Liver (tissue), 9 donors: ENCODE results near the gene ZNF766. TPM values are rescaled to one million over a fixed set of nuclear protein-coding genes. Genes with fewer than 3 reads are reported as not detected.

ENCODE experiments used
- DNase-seq: peaks from one replicate; pipeline ENCODE4 v3.0.0-alpha.2; 2017; ENCODE audit warnings: low spot score
- H3K27ac ChIP-seq, 2 donors: one replicate each; pipeline ENCODE4 v1.7.0; 2013; ENCODE audit warnings: inconsistent platforms in 2 of 2, low read length in 2 of 2, control low read depth in 1 of 2, low read depth in 1 of 2, mild to moderate bottlenecking in 1 of 2
- H3K27me3 ChIP-seq, 4 donors: one replicate each; pipeline versions ENCODE4 v1.6.1 to v1.7.0; 2013; ENCODE audit warnings: low read length in 3 of 4, inconsistent platforms in 1 of 4, mild to moderate bottlenecking in 1 of 4, moderate library complexity in 1 of 4; ENCODE audit not compliant: control insufficient read depth in 4 of 4, insufficient read depth in 4 of 4
- H3K36me3 ChIP-seq, 4 donors: one replicate each; pipeline versions ENCODE4 v1.6.1 to v1.7.0; 2013; ENCODE audit warnings: low read length in 3 of 4, mild to moderate bottlenecking in 3 of 4, low read depth in 1 of 4, moderate library complexity in 1 of 4; ENCODE audit not compliant: control insufficient read depth in 4 of 4, insufficient read depth in 3 of 4
- H3K4me1 ChIP-seq, 4 donors: one replicate each; pipeline versions ENCODE4 v1.6.1 to v1.7.0; 2013; ENCODE audit warnings: low read length in 3 of 4, mild to moderate bottlenecking in 3 of 4, moderate library complexity in 1 of 4; ENCODE audit not compliant: control insufficient read depth in 4 of 4, insufficient read depth in 4 of 4
- H3K4me3 ChIP-seq, 3 donors: one replicate each; pipeline versions ENCODE4 v1.6.1 to v1.7.0; 2013; ENCODE audit warnings: low read length in 3 of 3, control low read depth in 1 of 3, low read depth in 1 of 3, mild to moderate bottlenecking in 1 of 3
- H3K9ac ChIP-seq, 2 donors: one replicate each; pipeline ENCODE4 v1.7.0; 2013; ENCODE audit warnings: low read length in 2 of 2, mild to moderate bottlenecking in 2 of 2, moderate library complexity in 2 of 2, control low read depth in 1 of 2, low read depth in 1 of 2
- H3K9me3 ChIP-seq, 4 donors: one replicate each; pipeline versions ENCODE4 v1.6.1 to v1.7.0; 2013; ENCODE audit warnings: low read length in 3 of 4; ENCODE audit not compliant: control insufficient read depth in 4 of 4
- EGR1 ChIP-seq, 2 donors: IDR thresholded peaks; 2 replicates each; pipeline ENCODE4 v1.6.1; 2016 to 2018; ENCODE audit warnings: antibody characterized with exemption in 2 of 2, low read depth in 2 of 2
- FOXA1 ChIP-seq: IDR thresholded peaks from 2 replicates; pipeline ENCODE4 v1.6.1; 2016; ENCODE audit warnings: antibody characterized with exemption
- FOXA2 ChIP-seq: IDR thresholded peaks from 2 replicates; pipeline ENCODE4 v1.6.1; 2016; ENCODE audit warnings: antibody characterized with exemption
- GABPA ChIP-seq, 2 donors: IDR thresholded peaks in 1 of 2; conservative IDR thresholded peaks in 1 of 2; 2 replicates each; pipeline ENCODE4 v1.6.1; 2016; ENCODE audit warnings: antibody characterized with exemption in 2 of 2, mild to moderate bottlenecking in 1 of 2, moderate library complexity in 1 of 2
- HNF4A ChIP-seq, 2 donors: conservative IDR thresholded peaks; 2 replicates each; pipeline ENCODE4 v1.6.1; 2016; ENCODE audit warnings: antibody characterized with exemption in 2 of 2, mild to moderate bottlenecking in 2 of 2
- HNF4G ChIP-seq: IDR thresholded peaks from 2 replicates; pipeline ENCODE4 v1.6.1; 2016; ENCODE audit warnings: antibody characterized with exemption
- JUND ChIP-seq, 2 donors: IDR thresholded peaks; 2 replicates each; pipeline ENCODE4 v1.6.1; 2016; ENCODE audit warnings: antibody characterized with exemption in 2 of 2
- NR2F2 ChIP-seq: IDR thresholded peaks from 2 replicates; pipeline ENCODE4 v1.6.1; 2016; ENCODE audit warnings: antibody characterized with exemption
- RAD21 ChIP-seq, 2 donors: IDR thresholded peaks; 2 replicates each; pipeline ENCODE4 v1.6.1; 2016; ENCODE audit warnings: antibody characterized with exemption in 2 of 2, mild to moderate bottlenecking in 2 of 2
- RXRA ChIP-seq, 2 donors: IDR thresholded peaks; 2 replicates each; pipeline ENCODE4 v1.6.1; 2017 to 2018; ENCODE audit warnings: antibody characterized with exemption in 2 of 2, mild to moderate bottlenecking in 1 of 2
- SP1 ChIP-seq: IDR thresholded peaks from 2 replicates; pipeline ENCODE4 v1.6.1; 2018; ENCODE audit warnings: antibody characterized with exemption, mild to moderate bottlenecking
- TAF1 ChIP-seq: conservative IDR thresholded peaks from 2 replicates; pipeline ENCODE4 v1.6.1; 2016; ENCODE audit warnings: antibody characterized with exemption, mild to moderate bottlenecking
- YY1 ChIP-seq: IDR thresholded peaks from 2 replicates; pipeline ENCODE4 v1.6.1; 2016; ENCODE audit warnings: antibody characterized with exemption, mild to moderate bottlenecking
- WGBS: extraction: QIAGEN DNeasy Blood & Tissue Kit; methylation state at CpG from one replicate; pipeline ENCODE4 v1.1.7; 2013; 5-methylcytosine and 5-hydroxymethylcytosine counted together
- polyA plus RNA-seq, 2 donors: library from polyadenylated mRNA; stranded (reverse) in 1 of 2; unstranded in 1 of 2; fragments of 200-250 nt in 1 of 2; fragments of >200 nt in 1 of 2; fragmentation: Nextera tagmentation in 1 of 2; extraction: Ambion mirVana in 1 of 2; gene quantifications; one replicate each; pipeline versions ENCODE4 v1.2.1 to v1.2.3, GENCODE V29; 2013 to 2015
- total RNA-seq, 2 donors: library from RNA; depleted of rRNA; stranded (reverse); fragments of >200 nt; gene quantifications; one replicate each; pipeline ENCODE4 v1.2.3, GENCODE V29; 2014
- TF ChIP-seq, protein P1 (sequence below): IDR thresholded peaks from 2 replicates; pipeline ENCODE4 v1.6.1; 2016; ENCODE audit warnings: antibody characterized with exemption
- TF ChIP-seq, protein P2 (sequence below): IDR thresholded peaks from 2 replicates; pipeline ENCODE4 v1.6.1; 2016; ENCODE audit warnings: antibody characterized with exemption, mild to moderate bottlenecking
- TF ChIP-seq, protein P3 (sequence below): IDR thresholded peaks from 2 replicates; pipeline ENCODE4 v1.6.1; 2016; ENCODE audit warnings: antibody characterized with exemption
- TF ChIP-seq, protein P4 (sequence below): IDR thresholded peaks from 2 replicates; pipeline ENCODE4 v1.6.1; 2016; ENCODE audit warnings: antibody characterized with exemption
- TF ChIP-seq, protein P5 (sequence below): fragments of 150-350 bp; IDR thresholded peaks from 2 replicates; pipeline ENCODE4 v1.5.1; 2017; ENCODE audit warnings: improper control_type of control experiment, low read depth, low read length; ENCODE audit not compliant: missing input control
- donor health status: healthy.
- donor health status: healthy.
- donor health status: healthy.
- donor health status: healthy.
- donor health status: healthy.

The ZNF766 gene
- 1 to 10 TPM; 4.0 to 4.9 TPM for total RNA-seq
- 1 to 10 TPM; 1.6 to 3.5 TPM for polyA plus RNA-seq

DNA sequence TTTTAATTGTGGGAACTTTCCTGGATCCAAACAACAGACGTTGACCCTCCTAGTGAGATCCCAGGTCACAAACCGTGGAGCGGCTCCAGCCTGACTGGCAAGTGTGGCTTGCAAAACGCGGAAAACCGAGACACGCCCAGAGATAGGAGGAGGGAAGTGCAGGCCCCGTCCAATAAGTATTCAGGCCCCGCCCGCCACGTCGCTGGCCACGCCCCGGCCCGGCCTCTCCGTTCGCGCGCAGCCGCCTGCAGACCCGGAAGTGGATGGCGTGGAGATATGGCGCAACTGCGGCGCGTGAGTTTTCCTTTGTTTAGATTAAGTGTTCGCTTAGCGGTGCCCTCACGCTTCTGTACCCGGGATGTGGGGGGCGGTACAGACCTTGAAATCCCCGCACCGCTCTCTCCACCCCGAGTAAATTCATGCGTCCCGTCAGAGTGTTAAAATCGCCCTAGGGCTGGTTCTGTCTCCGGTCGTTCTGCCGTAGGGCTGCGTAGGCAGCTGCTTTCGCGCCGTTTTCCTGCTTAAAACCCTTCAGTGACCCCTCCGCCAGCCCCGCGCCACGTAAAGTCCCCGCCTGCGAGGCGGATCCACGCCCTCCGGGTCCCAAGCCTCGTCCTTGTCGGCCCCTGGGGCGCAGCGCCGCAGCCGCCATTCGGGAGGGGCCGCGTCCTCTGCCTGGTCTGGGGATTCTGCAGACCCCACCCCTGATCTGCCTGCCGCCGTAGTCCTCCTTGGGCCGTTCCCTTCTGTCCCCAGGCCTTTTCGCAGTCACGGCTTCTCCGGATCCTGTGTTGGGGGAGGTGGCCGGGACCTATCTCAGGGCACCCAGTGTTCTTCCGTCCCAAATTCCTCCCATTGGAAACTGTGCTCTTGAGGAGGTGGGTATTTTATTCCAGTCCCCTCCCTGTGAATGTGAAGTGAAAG is at the start of gene ZNF766:
ZNF766 (plus strand) TSS at position 250 of the 924 bp plus-strand sequence; CDS start at position 277, 27 bp downstream.
- under 1% methylated on average over 70 of the region's 70 CpGs for WGBS
- TF ChIP-seq, protein P1, sequence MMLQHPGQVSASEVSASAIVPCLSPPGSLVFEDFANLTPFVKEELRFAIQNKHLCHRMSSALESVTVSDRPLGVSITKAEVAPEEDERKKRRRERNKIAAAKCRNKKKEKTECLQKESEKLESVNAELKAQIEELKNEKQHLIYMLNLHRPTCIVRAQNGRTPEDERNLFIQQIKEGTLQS = no peak
- TF ChIP-seq NR2F2 (peak; percentile 46), YY1 (peak; percentile 47), GABPA (IDR thresholded peaks at IDR 0.05 in 1 of 2, conservative IDR thresholded peaks at IDR 0.05 in 1 of 2) (peak in 1 of 2 donors; percentile 85), FOXA1 (no peak), HNF4G (no peak), TAF1 (no peak), JUND (IDR thresholded peaks at IDR 0.05) (no peak), RXRA (IDR thresholded peaks at IDR 0.05) (peak in 1 of 2 donors; percentile 31), RAD21 (IDR thresholded peaks at IDR 0.05) (no peak), FOXA2 (no peak), SP1 (peak; percentile 68), HNF4A (conservative IDR thresholded peaks at IDR 0.05) (peak in 1 of 2 donors; percentile 31), EGR1 (IDR thresholded peaks at IDR 0.05; ENCODE audit: low read depth in 2 of 2) (peak in 1 of 2 donors; percentile 38)
- TF ChIP-seq, protein P2, sequence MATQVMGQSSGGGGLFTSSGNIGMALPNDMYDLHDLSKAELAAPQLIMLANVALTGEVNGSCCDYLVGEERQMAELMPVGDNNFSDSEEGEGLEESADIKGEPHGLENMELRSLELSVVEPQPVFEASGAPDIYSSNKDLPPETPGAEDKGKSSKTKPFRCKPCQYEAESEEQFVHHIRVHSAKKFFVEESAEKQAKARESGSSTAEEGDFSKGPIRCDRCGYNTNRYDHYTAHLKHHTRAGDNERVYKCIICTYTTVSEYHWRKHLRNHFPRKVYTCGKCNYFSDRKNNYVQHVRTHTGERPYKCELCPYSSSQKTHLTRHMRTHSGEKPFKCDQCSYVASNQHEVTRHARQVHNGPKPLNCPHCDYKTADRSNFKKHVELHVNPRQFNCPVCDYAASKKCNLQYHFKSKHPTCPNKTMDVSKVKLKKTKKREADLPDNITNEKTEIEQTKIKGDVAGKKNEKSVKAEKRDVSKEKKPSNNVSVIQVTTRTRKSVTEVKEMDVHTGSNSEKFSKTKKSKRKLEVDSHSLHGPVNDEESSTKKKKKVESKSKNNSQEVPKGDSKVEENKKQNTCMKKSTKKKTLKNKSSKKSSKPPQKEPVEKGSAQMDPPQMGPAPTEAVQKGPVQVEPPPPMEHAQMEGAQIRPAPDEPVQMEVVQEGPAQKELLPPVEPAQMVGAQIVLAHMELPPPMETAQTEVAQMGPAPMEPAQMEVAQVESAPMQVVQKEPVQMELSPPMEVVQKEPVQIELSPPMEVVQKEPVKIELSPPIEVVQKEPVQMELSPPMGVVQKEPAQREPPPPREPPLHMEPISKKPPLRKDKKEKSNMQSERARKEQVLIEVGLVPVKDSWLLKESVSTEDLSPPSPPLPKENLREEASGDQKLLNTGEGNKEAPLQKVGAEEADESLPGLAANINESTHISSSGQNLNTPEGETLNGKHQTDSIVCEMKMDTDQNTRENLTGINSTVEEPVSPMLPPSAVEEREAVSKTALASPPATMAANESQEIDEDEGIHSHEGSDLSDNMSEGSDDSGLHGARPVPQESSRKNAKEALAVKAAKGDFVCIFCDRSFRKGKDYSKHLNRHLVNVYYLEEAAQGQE = no peak
- TF ChIP-seq, protein P3, sequence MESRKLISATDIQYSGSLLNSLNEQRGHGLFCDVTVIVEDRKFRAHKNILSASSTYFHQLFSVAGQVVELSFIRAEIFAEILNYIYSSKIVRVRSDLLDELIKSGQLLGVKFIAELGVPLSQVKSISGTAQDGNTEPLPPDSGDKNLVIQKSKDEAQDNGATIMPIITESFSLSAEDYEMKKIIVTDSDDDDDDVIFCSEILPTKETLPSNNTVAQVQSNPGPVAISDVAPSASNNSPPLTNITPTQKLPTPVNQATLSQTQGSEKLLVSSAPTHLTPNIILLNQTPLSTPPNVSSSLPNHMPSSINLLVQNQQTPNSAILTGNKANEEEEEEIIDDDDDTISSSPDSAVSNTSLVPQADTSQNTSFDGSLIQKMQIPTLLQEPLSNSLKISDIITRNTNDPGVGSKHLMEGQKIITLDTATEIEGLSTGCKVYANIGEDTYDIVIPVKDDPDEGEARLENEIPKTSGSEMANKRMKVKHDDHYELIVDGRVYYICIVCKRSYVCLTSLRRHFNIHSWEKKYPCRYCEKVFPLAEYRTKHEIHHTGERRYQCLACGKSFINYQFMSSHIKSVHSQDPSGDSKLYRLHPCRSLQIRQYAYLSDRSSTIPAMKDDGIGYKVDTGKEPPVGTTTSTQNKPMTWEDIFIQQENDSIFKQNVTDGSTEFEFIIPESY = peak; percentile 40
- TF ChIP-seq, protein P4, sequence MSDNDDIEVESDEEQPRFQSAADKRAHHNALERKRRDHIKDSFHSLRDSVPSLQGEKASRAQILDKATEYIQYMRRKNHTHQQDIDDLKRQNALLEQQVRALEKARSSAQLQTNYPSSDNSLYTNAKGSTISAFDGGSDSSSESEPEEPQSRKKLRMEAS = no peak
- TF ChIP-seq, protein P5, sequence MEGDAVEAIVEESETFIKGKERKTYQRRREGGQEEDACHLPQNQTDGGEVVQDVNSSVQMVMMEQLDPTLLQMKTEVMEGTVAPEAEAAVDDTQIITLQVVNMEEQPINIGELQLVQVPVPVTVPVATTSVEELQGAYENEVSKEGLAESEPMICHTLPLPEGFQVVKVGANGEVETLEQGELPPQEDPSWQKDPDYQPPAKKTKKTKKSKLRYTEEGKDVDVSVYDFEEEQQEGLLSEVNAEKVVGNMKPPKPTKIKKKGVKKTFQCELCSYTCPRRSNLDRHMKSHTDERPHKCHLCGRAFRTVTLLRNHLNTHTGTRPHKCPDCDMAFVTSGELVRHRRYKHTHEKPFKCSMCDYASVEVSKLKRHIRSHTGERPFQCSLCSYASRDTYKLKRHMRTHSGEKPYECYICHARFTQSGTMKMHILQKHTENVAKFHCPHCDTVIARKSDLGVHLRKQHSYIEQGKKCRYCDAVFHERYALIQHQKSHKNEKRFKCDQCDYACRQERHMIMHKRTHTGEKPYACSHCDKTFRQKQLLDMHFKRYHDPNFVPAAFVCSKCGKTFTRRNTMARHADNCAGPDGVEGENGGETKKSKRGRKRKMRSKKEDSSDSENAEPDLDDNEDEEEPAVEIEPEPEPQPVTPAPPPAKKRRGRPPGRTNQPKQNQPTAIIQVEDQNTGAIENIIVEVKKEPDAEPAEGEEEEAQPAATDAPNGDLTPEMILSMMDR = no peak
- H3K27ac ChIP-seq = peak within 1 kb of the TSS; percentile 98
- H3K4me1 ChIP-seq = peaks cover 0 to 15% (median 10%) of the 10 kb centered on the region in 4 donors
- peak within 1 kb of the TSS; percentile 90 to 94 for H3K9ac ChIP-seq
- H3K36me3 ChIP-seq = peaks cover 0 to 3% (median 0%) of the 10 kb centered on the region in 4 donors
- no peaks in the 10 kb centered on the region for H3K27me3 ChIP-seq
- DNase-seq = peak; percentile 98
- H3K9me3 ChIP-seq = peaks cover 0 to 5% (median 3%) of the 10 kb centered on the region in 4 donors
- H3K4me3 ChIP-seq = peak within 1 kb of the TSS; percentile 85 to 98 (median 86)
